Iris pigment epithelial cell (primary cell): ENCODE data around the gene C10orf62.
A peak's percentile ranks its signal among the peaks of the same experiment; 100 is the strongest.
"Not testable (repeated sequence)": the region's sequence is repeated elsewhere in the genome, so short reads cannot be mapped to it uniquely, and the experiment has no call there.

Experiments used
- DNase-seq: peaks from one replicate; pipeline ENCODE4 v3.0.0-alpha.2; 2011; ENCODE audit warnings: low read depth

C10orf62 gene

GRCh38 chr10:97566336-97566996, 23.1 kb upstream of the C10orf62 start:
- no peak for DNase-seq

GRCh38 chr10:97567891-97568290, 21.6 kb upstream of the C10orf62 start:
- no peak for DNase-seq

- DNase-seq = no peak
Observed at GRCh38 chr10:97570146-97570788, 19.3 kb upstream of the C10orf62 start.

DNA sequence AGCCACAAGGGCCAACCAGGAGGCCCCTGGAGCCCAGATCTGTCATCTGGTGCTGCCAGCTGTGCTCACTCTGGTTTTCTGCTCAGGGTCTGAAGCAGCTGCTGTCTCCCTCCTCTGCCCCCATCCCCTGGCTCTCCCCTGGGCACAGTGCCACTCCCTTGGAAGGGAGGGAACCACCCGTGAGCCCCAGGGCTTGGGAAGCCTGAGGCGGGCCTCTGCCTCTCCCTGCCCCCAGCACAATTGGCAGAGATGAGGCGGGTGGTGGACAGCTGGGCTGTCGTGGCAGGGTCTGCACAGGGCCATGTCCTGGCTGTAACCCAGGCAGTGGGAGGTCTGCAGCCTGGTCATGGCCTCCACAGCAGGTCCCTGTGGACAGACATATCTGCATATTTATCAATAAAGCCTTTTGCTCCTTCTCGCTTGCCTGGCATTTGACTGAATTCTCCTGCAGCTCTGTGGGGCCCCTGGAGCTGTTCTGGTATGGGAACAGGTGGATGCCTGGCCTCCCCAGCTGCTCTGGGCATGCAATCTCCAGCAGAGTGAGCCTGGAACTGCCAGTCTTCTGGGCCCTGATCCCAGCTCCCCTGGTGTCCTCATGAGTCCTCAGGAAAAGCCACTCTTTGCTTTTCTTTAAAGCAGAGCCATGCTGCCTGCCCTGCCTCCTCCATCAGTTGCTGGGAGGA, 18.6 kb upstream of the C10orf62 start:
- no peak for DNase-seq

DNA sequence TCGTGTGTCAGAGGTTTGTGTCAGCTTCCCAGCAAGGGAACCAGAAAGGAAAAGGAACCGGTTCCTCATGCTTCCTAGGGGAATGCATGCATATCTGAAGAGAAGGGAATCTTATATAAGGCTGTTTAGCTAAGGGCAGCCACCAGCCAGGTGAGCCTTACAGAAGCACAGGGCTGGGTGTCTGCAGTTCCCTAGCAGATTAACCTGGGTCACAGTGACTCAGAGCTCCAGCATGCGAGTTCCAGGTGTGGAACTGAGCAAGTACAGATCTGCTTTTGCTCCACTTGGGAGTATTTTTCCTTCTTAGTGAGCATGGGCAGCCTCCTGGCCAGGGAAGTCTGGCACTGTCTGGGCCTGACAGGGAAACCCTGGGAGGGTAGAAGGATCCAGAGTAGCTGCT, 17.9 kb upstream of the C10orf62 start:
- no peak for DNase-seq

DNA sequence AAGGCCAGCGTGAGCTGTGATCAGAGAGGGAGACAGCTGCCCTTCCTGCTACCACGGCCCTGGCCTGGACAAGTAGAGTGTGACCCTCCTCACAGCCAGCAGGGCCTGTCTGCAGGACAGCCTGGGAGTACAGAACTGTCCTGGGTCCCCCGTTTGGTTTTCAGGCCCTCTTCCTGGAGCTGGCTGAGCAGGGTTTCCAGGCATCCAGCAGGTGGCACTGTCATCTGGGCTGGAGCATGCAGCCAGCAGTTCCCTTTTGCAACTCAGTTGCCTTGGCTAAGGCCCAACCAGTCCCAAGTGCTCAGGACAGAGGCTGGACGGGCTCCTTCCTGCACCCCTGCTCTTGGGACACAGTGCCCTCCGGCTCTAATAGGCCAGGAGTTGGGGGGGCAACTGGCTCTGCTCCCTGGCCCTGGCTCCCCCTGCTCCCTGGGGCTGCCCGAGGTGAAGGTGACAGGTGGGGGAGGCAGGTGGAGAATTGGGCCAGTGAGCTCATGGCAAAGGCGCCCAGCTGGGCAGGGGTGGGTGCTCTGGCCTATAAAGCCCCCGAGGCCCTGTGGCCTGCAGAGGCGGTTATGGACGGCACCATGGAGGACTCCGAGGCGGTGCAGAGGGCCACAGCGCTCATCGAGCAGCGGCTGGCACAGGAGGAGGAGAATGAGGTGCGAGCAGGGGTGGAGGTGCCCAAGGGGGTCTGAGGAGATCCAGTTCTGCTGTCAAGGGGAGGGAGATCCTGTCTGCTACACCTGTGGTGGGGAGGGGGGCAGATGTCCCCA, 17.1 kb upstream of the C10orf62 start, which contains the start of gene ANKRD2:
TSS of gene ANKRD2 (plus strand) at position 566 of the 776 bp plus-strand sequence. CDS start at position 576, 10 bp downstream.
- DNase-seq = peak; percentile 78

DNA sequence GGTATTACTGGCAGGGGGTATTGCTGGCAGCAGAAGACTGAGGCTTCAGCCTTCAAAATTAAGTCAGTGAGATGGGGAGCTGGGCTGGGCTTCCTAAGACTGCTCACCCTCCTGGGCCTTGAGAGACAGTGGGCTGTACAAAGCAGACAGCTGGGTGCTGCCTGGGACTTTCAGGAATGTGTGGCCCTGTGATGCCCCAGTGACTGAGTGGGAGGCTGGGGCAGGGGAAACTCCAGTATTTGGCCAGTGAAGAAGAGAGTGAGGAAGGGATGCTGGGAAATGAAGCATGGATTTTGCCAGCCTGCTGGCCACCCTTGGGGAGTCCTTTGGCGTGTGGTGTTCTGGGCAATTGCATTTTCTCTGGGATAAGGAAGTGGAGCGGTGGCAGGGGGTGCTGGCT, 16.5 kb upstream of the C10orf62 start:
- peak; percentile 29 for DNase-seq

- no peak for DNase-seq
Observed at GRCh38 chr10:97573672-97574071, 15.8 kb upstream of the C10orf62 start.

GRCh38 chr10:97574374-97575126, 15.0 kb upstream of the C10orf62 start:
- peak; percentile 39 for DNase-seq

DNA sequence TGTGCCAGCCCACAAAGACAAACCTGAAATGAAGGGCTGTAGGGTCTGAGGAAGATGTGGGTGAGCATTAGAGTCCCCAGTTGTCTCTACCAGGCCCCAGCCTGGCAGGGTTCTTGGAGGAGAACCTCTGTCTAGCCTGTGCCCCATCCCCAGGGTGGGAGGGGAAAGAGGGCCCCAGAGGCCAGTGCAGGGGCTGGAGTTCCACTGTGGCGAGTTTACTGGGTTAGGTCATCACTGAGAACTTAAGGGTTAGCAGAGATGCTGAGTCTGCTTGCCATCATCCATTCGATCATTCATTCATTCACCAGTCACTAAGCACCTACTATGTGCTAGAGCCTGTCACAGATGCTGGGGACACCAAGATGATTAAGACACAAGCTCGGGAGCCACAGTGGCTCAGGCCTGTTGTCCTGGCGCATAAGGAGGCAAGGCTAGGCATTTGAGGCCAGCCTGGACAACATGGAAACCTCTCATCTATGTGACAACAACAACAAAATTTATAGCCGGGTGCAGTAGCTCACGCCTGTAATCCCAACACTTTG, 14.3 kb upstream of the C10orf62 start:
- no peak for DNase-seq

DNA sequence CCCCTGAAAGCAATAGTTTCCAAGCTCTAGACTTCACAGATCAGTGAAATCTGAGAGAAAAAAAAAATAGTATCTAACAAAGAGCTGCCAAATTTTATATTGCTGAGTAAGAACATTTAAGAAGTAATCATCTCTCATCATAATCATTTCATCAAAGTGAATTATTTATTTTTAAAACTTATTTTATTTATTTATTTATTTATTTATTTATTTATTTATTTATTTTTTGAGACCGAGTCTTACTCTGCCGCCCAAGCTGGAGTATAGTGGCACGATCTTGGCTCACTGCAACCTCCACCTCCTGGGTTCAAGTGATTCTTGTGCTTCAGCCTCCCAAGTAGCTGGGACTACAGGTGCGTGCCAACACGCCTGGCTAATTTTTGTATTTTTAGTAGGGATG, 13.0 kb upstream of the C10orf62 start:
- DNase-seq = not testable (repeated sequence)

DNA sequence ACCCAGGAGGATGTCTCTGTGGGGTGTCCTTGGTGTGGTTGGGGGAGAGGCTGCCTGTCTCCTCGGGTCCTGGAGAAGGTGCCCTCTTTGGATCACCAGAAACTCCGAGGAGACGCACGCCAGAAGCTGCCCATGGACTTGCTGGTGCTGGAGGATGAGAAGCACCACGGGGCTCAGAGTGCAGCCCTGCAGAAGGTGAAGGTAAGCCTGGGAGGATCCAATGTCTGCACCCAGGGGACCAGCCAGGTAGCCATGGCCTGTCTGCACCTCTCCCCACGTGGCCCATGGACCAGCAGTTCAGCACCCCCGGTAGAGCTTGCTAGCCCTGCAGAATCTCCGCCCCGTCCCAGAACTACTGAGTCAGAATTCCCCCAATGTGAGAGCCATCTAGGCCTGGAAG, 11.8 kb upstream of the C10orf62 start:
- no peak for DNase-seq

DNA sequence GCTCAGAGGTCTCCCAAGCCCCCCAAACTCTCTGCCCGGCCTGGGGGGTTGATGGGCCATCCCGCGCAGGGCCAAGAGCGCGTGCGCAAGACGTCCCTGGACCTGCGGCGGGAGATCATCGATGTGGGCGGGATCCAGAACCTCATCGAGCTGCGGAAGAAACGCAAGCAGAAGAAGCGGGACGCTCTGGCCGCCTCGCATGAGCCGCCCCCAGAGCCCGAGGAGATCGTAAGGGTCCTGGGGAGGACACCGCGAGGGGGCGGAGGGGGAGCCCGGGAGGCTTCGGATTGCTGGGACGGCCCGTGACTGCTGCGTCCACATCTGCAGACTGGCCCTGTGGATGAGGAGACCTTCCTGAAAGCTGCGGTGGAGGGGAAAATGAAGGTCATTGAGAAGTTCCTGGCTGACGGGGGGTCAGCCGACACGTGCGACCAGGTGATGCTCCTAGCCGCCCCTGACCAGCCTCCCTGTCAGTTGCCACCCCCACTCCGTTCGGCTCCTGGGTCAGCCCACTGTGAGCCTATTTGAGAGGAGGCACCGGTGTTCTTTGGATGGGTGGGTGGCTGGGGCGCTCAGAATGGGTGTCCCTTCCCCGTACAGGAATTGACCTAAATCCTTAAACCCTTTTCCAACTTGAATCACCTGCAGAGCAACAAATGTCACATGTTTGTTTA, 11.2 kb upstream of the C10orf62 start:
- DNase-seq = no peak

- no peak for DNase-seq
Observed at GRCh38 chr10:97580421-97581367, 8.8 kb upstream of the C10orf62 start.

GRCh38 chr10:97582169-97582568, 7.4 kb upstream of the C10orf62 start:
- no peak for DNase-seq

- no peak for DNase-seq
Observed at GRCh38 chr10:97583476-97583875, 6.0 kb upstream of the C10orf62 start.

GRCh38 chr10:97584060-97584797, 5.3 kb upstream of the C10orf62 start, which contains the start of gene HOGA1:
Gene HOGA1, plus strand, starts transcription at chr10:97584389. Its CDS starts 315 bp downstream, at chr10:97584704.
- DNase-seq = peak; percentile 51

- DNase-seq = no peak
Observed at GRCh38 chr10:97584798-97585438, 4.6 kb upstream of the C10orf62 start.
